Osteoblast (primary cell): ENCODE results near the gene BTRC. TPM values are rescaled to one million over a fixed set of nuclear protein-coding genes. Genes with fewer than 3 reads are reported as not detected.
A peak's percentile ranks its signal among the peaks of the same experiment; 100 is the strongest.

Source experiments
- DNase-seq: peaks from one replicate; pipeline ENCODE4 v3.0.0; 2011; ENCODE audit warnings: low spot score, mixed read lengths; ENCODE audit not compliant: insufficient read length; ENCODE audit errors: missing footprints
- H2AFZ ChIP-seq: 2 replicates; pipeline ENCODE4 v1.6.0; 2011; ENCODE audit warnings: mild to moderate bottlenecking, low read length
- H3K27ac ChIP-seq: 2 replicates; pipeline ENCODE4 v1.5.1; 2011; ENCODE audit warnings: mild to moderate bottlenecking, low read depth, low read length, moderate library complexity
- H3K27me3 ChIP-seq: 2 replicates; pipeline ENCODE4 v1.6.0; 2012; ENCODE audit warnings: mild to moderate bottlenecking, control low read depth, inconsistent platforms, low read length, moderate library complexity; ENCODE audit not compliant: insufficient read depth
- H3K36me3 ChIP-seq: 2 replicates; pipeline ENCODE4 v1.5.1; 2011; ENCODE audit warnings: mild to moderate bottlenecking, low read length, control low read depth, moderate library complexity; ENCODE audit not compliant: insufficient read depth
- H3K4me1 ChIP-seq: 2 replicates; pipeline ENCODE4 v1.5.1; 2011; ENCODE audit warnings: mild to moderate bottlenecking, low read length, control low read depth, moderate library complexity; ENCODE audit not compliant: insufficient read depth
- H3K4me2 ChIP-seq: 2 replicates; pipeline ENCODE4 v1.6.0; 2011; ENCODE audit warnings: mild to moderate bottlenecking, low read length; ENCODE audit not compliant: insufficient read depth
- H3K4me3 ChIP-seq: fragments of 200-600 bp; sonication (generic); 3 replicates; pipeline ENCODE4 v1.5.1; 2012; ENCODE audit warnings: mild to moderate bottlenecking, low read length, inconsistent platforms; ENCODE audit not compliant: insufficient read depth
- H3K79me2 ChIP-seq: 2 replicates; pipeline ENCODE4 v1.6.0; 2012; ENCODE audit warnings: mild to moderate bottlenecking, low read length, control low read depth, inconsistent platforms; ENCODE audit not compliant: insufficient read depth
- H3K9me3 ChIP-seq: 2 replicates; pipeline ENCODE4 v1.5.1; 2011; ENCODE audit warnings: low read depth, low read length, control low read depth
- H4K20me1 ChIP-seq: 2 replicates; pipeline ENCODE4 v1.6.0; 2012; ENCODE audit warnings: mild to moderate bottlenecking, low read length, control low read depth; ENCODE audit not compliant: insufficient read depth
- small RNA-seq: library from RNA; depleted of rRNA; stranded (forward); fragments of <200 nt; gene quantifications from one replicate; pipeline ENCODE3, GENCODE V24; 2012
- total RNA-seq: library from RNA; depleted of rRNA; stranded (reverse); fragments of >200 nt; gene quantifications from 2 replicates; pipeline ENCODE4 v1.2.3, GENCODE V29; 2012
- TF ChIP-seq, protein P1 (sequence below): IDR thresholded peaks from 2 replicates; pipeline ENCODE4 v1.5.1; 2011; ENCODE audit warnings: mild to moderate bottlenecking, low read depth, low read length, moderate library complexity; ENCODE audit errors: extremely low read depth

BTRC gene
- total RNA-seq, 1 donor, result 11.2 TPM

DNA sequence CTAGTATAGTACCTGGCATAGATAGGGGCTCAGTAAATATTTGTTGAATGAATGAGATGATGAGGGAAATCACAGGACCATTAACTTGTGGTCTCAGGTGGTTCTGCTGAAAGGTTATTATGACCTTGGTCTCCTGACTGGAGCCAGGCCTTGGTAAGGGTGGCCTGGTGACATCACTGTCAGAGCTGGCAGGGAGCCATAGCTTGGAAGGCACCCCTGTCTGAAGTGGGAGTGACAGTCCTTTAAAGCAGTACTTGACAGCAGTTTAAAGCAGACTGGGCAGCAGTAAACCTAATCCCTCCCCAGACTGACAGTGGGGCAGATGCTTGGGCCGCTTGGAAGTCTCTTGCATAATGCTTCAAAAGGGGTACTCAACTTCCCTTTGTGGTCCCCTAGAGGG lies 247.6 kb downstream of the BTRC start:
- no peak overlapping the region for H2AFZ ChIP-seq
- H3K79me2 ChIP-seq, result no peaks in the 10 kb centered on the region
- H3K9me3 ChIP-seq, result no peaks in the 10 kb centered on the region
- H4K20me1 ChIP-seq, result peaks cover 6% of the 10 kb centered on the region
- H3K4me2 ChIP-seq, result no peak overlapping the region
- no peak overlapping the region for H3K4me3 ChIP-seq
- H3K36me3 ChIP-seq, result peaks cover 26% of the 10 kb centered on the region
- no peaks in the 10 kb centered on the region for H3K4me1 ChIP-seq
- H3K27me3 ChIP-seq, result no peaks in the 10 kb centered on the region
- no peak for DNase-seq
- TF ChIP-seq, protein P1, sequence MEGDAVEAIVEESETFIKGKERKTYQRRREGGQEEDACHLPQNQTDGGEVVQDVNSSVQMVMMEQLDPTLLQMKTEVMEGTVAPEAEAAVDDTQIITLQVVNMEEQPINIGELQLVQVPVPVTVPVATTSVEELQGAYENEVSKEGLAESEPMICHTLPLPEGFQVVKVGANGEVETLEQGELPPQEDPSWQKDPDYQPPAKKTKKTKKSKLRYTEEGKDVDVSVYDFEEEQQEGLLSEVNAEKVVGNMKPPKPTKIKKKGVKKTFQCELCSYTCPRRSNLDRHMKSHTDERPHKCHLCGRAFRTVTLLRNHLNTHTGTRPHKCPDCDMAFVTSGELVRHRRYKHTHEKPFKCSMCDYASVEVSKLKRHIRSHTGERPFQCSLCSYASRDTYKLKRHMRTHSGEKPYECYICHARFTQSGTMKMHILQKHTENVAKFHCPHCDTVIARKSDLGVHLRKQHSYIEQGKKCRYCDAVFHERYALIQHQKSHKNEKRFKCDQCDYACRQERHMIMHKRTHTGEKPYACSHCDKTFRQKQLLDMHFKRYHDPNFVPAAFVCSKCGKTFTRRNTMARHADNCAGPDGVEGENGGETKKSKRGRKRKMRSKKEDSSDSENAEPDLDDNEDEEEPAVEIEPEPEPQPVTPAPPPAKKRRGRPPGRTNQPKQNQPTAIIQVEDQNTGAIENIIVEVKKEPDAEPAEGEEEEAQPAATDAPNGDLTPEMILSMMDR, result no peak
- H3K27ac ChIP-seq, result no peak overlapping the region

DNA sequence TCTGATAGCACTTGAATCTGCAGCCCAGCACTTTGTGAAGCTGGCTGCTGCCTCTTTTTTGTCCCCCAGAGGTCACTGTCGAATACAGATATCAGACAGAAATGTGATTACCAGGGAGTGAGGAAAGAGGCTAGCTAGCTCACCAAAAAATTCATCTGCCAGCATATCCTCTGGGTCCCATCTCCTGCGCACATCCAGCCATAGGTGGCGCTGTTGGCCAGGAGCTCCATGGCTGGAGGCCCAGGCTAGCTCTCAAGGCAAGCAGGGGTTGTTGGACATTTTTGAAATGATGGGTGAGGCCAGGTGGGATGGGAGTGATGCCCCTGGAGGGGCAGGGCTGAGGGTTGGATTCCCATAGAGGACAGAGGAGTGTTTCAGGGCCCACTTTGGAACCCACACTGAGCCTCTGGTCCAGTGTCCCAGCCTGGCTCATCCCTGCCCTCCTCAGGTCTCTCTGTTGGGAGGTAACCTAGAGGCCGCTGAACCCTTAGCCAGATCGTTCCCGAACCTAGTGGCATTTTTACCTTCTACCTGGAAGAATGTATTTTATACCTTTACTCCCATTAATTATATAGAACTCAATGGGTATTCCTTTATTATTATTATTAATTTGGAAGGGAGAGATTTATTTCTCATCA lies 248.9 kb downstream of the BTRC start:
- Histone ChIP-seq H3K4me3 (no peak overlapping the region), H2AFZ (no peak overlapping the region), H3K27ac (no peak overlapping the region), H3K4me2 (no peak overlapping the region), H3K36me3 (peaks cover 27% of the 10 kb centered on the region), H4K20me1 (peaks cover 10% of the 10 kb centered on the region), H3K9me3 (no peaks in the 10 kb centered on the region), H3K4me1 (no peaks in the 10 kb centered on the region), H3K79me2 (no peaks in the 10 kb centered on the region), H3K27me3 (no peaks in the 10 kb centered on the region)
- peak; percentile 91 for DNase-seq
- TF ChIP-seq, protein P1, result peak; percentile 98

Small RNAs within 50 kb of the gene (small RNA-seq; reads per million reads assigned to genes)
- gene MIR3158-1 (11.7 reads per million, percentile 92 among the genes with 10 or more reads in this experiment), gene RNU2-43P (0.37 reads per million), gene RNU2-59P (25.4 reads per million, percentile 95 among the genes with 10 or more reads in this experiment)

Other genes with a start within 250 kb of the BTRC start
- not detected in 2 replicates for gene TLX1, start 222.9 kb upstream of the BTRC start, total RNA-seq
- gene LBX1, start 124.7 kb upstream of the BTRC start, total RNA-seq, result not detected in 2 replicates
- gene POLL, start 234.1 kb downstream of the BTRC start, total RNA-seq, result 17.1 and 18.5 TPM in 2 replicates
- 28.9 and 36.2 TPM in 2 replicates for gene DPCD, start 234.2 kb downstream of the BTRC start, total RNA-seq